Measurements from ENCODE around the gene FAM163A.

DNA sequence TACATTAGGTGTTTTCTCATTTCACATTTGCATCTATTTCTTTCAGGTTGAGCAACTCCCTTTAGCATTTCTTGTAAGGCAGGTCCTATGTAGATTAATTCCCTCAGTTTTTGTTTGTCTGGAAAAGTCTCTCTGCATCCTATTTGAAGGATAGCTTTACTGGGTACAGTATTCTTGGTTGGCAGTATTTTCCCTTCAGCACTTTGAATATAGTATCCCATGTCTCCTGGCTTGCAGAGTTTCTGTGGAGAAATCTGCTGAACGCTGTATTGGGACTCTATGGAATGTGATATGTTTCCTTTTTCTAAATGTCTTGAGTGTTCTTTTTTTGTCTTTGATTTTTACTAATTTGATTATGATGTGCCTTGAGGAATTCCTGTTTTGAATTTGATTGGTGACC is 28.9 kb upstream of the FAM163A start:
- TF ChIP-seq, protein P1, sequence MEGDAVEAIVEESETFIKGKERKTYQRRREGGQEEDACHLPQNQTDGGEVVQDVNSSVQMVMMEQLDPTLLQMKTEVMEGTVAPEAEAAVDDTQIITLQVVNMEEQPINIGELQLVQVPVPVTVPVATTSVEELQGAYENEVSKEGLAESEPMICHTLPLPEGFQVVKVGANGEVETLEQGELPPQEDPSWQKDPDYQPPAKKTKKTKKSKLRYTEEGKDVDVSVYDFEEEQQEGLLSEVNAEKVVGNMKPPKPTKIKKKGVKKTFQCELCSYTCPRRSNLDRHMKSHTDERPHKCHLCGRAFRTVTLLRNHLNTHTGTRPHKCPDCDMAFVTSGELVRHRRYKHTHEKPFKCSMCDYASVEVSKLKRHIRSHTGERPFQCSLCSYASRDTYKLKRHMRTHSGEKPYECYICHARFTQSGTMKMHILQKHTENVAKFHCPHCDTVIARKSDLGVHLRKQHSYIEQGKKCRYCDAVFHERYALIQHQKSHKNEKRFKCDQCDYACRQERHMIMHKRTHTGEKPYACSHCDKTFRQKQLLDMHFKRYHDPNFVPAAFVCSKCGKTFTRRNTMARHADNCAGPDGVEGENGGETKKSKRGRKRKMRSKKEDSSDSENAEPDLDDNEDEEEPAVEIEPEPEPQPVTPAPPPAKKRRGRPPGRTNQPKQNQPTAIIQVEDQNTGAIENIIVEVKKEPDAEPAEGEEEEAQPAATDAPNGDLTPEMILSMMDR (IDR thresholded peaks at IDR 0.05) = no peak
- TF ChIP-seq POLR2AphosphoS5 (IDR thresholded peaks at IDR 0.05) (no peak), EP300 (IDR thresholded peaks at IDR 0.05) (no peak), POLR2A (IDR thresholded peaks at IDR 0.05) (no peak)
